ENCODE results near the gene U2SURP.

U2SURP gene

DNA sequence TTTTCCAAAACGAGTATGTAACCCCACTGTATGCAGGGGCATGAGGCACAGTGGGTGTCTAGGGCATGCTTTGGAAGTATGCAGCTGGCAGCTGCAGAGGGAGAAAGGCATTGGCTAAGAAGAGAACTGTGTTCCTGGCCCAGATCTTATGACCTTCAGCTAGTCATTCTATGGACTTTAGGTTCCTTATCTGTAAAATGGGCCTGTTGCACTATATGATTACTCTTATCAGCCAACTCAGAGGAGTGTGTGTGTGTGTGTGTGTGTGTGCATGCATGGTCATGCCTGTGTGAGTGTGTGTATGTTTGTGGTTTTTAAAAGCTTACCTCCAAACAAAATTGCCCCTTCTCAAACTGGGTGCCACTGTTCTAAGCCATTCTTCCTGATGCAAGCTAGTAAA, 90.8 kb downstream of the U2SURP start:
- Histone ChIP-seq H3K4me1 (ENCODE audit: low read length) (no peaks in the 10 kb centered on the region), H2AFZ (ENCODE audit: low read length) (no peak overlapping the region), H3K79me2 (ENCODE audit: low read length) (no peaks in the 10 kb centered on the region), H3K4me2 (ENCODE audit: low read depth, low read length) (no peak overlapping the region), H3K9me3 (replicated peaks; ENCODE audit: insufficient read depth, low read length) (no peaks in the 10 kb centered on the region), H3K9ac (ENCODE audit: low read length) (no peak overlapping the region), H3K27ac (ENCODE audit: low read length) (no peak overlapping the region), H3K4me3 (ENCODE audit: low read length) (no peak overlapping the region), H4K20me1 (ENCODE audit: insufficient read depth, low read length) (no peaks in the 10 kb centered on the region), H3K9me2 (replicated peaks; ENCODE audit: insufficient read depth, low read length) (no peaks in the 10 kb centered on the region), H3F3A (ENCODE audit: insufficient read depth, low read length) (no peaks in the 10 kb centered on the region), H3K36me3 (replicated peaks; ENCODE audit: insufficient read depth, low read length) (no peaks in the 10 kb centered on the region), H3K27me3 (replicated peaks; ENCODE audit: insufficient read depth, low read length) (no peaks in the 10 kb centered on the region)
- TF ChIP-seq, protein P1, sequence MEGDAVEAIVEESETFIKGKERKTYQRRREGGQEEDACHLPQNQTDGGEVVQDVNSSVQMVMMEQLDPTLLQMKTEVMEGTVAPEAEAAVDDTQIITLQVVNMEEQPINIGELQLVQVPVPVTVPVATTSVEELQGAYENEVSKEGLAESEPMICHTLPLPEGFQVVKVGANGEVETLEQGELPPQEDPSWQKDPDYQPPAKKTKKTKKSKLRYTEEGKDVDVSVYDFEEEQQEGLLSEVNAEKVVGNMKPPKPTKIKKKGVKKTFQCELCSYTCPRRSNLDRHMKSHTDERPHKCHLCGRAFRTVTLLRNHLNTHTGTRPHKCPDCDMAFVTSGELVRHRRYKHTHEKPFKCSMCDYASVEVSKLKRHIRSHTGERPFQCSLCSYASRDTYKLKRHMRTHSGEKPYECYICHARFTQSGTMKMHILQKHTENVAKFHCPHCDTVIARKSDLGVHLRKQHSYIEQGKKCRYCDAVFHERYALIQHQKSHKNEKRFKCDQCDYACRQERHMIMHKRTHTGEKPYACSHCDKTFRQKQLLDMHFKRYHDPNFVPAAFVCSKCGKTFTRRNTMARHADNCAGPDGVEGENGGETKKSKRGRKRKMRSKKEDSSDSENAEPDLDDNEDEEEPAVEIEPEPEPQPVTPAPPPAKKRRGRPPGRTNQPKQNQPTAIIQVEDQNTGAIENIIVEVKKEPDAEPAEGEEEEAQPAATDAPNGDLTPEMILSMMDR (IDR thresholded peaks at IDR 0.05; ENCODE audit: low read length), result no peak
- no peak for TF ChIP-seq EZH2 (optimal IDR thresholded peaks at IDR 0.05; ENCODE audit: low read depth, low read length)
- TF ChIP-seq EZH2phosphoT487 (IDR thresholded peaks at IDR 0.05; ENCODE audit: low read length), result no peak
- DNase-seq, result no peak

DNA sequence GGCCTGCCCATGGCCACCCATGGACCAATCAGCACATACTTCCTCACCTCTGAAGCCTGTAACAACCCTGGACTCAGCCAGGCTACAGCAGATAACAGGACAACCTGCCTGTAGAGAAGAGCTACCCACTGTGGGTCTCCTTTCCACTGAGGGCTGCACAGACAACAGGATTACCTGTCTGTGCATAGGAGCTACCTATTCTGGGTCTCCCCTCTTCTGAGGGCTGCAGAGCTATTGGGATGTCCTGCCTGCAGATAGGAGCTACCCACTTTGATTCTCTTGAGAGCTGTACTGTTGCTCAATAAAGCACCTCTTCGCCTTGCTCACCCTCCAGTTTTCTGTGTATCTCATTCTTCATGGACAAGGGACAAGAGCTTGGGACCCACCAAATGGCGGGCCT, 94.4 kb downstream of the U2SURP start:
- H3K27ac ChIP-seq (ENCODE audit: low read length), result no peak overlapping the region
- no peaks in the 10 kb centered on the region for H3K36me3 ChIP-seq (replicated peaks; ENCODE audit: insufficient read depth, low read length)
- no peaks in the 10 kb centered on the region for H3F3A ChIP-seq (ENCODE audit: insufficient read depth, low read length)
- H3K4me1 ChIP-seq (ENCODE audit: low read length), result no peaks in the 10 kb centered on the region
- no peaks in the 10 kb centered on the region for H3K79me2 ChIP-seq (ENCODE audit: low read length)
- H3K27me3 ChIP-seq (replicated peaks; ENCODE audit: insufficient read depth, low read length), result no peaks in the 10 kb centered on the region
- no peaks in the 10 kb centered on the region for H3K9me3 ChIP-seq (replicated peaks; ENCODE audit: insufficient read depth, low read length)
- TF ChIP-seq, protein P1 (IDR thresholded peaks at IDR 0.05; ENCODE audit: low read length), result no peak
- no peak for TF ChIP-seq EZH2 (optimal IDR thresholded peaks at IDR 0.05; ENCODE audit: low read depth, low read length)
- no peak overlapping the region for H2AFZ ChIP-seq (ENCODE audit: low read length)
- no peaks in the 10 kb centered on the region for H4K20me1 ChIP-seq (ENCODE audit: insufficient read depth, low read length)
- H3K4me2 ChIP-seq (ENCODE audit: low read depth, low read length), result no peak overlapping the region
- H3K9ac ChIP-seq (ENCODE audit: low read length), result no peak overlapping the region
- no peak for DNase-seq
- no peaks in the 10 kb centered on the region for H3K9me2 ChIP-seq (replicated peaks; ENCODE audit: insufficient read depth, low read length)
- no peak overlapping the region for H3K4me3 ChIP-seq (ENCODE audit: low read length)

GRCh38 chr3:143098032-143098764, 96.8 kb downstream of the U2SURP start:
- no peak overlapping the region for H3K4me2 ChIP-seq (ENCODE audit: low read depth, low read length)
- H4K20me1 ChIP-seq (ENCODE audit: insufficient read depth, low read length), result no peaks in the 10 kb centered on the region
- H3K9me2 ChIP-seq (replicated peaks; ENCODE audit: insufficient read depth, low read length), result no peaks in the 10 kb centered on the region
- DNase-seq, result no peak
- H3K4me1 ChIP-seq (ENCODE audit: low read length), result no peaks in the 10 kb centered on the region
- H3K4me3 ChIP-seq (ENCODE audit: low read length), result no peak overlapping the region
- H3K27ac ChIP-seq (ENCODE audit: low read length), result no peak overlapping the region
- no peaks in the 10 kb centered on the region for H3K36me3 ChIP-seq (replicated peaks; ENCODE audit: insufficient read depth, low read length)
- TF ChIP-seq, protein P1 (IDR thresholded peaks at IDR 0.05; ENCODE audit: low read length), result no peak
- TF ChIP-seq EZH2phosphoT487 (IDR thresholded peaks at IDR 0.05; ENCODE audit: low read length), result no peak
- no peak for TF ChIP-seq EZH2 (optimal IDR thresholded peaks at IDR 0.05; ENCODE audit: low read depth, low read length)
- no peaks in the 10 kb centered on the region for H3F3A ChIP-seq (ENCODE audit: insufficient read depth, low read length)
- H3K9me3 ChIP-seq (replicated peaks; ENCODE audit: insufficient read depth, low read length), result no peaks in the 10 kb centered on the region
- H3K79me2 ChIP-seq (ENCODE audit: low read length), result no peaks in the 10 kb centered on the region
- no peaks in the 10 kb centered on the region for H3K27me3 ChIP-seq (replicated peaks; ENCODE audit: insufficient read depth, low read length)
- no peak overlapping the region for H2AFZ ChIP-seq (ENCODE audit: low read length)
- no peak overlapping the region for H3K9ac ChIP-seq (ENCODE audit: low read length)

Data from MM.1S (cell line).